Measurements from ENCODE around the gene COG4. TPM values are rescaled to one million over a fixed set of nuclear protein-coding genes. Genes with fewer than 3 reads are reported as not detected.
"Not testable (repeated sequence)": the region's sequence is repeated elsewhere in the genome, so short reads cannot be mapped to it uniquely, and the experiment has no call there.

The COG4 gene
- total RNA-seq, 1 donor from 2014 or later: 48.4 TPM

GRCh38 chr16:70548936-70549335 lies 25.6 kb upstream of the COG4 start:
- H3K27me3 Mint-ChIP-seq (ENCODE audit: low read depth): no peaks in the 10 kb centered on the region
- H3K4me3 Mint-ChIP-seq (ENCODE audit: unreplicated experiment): no peak overlapping the region
- DNase-seq (ENCODE audit: low spot score): no peak
- H3K9me3 Mint-ChIP-seq (ENCODE audit: low read depth): no peaks in the 10 kb centered on the region
- peaks cover 27% of the 10 kb centered on the region for H3K4me1 Mint-ChIP-seq (ENCODE audit: low read depth)
- peaks cover 44% of the 10 kb centered on the region for H3K36me3 Mint-ChIP-seq (ENCODE audit: low read depth)
- no peak for TF ChIP-seq CTCF (IDR thresholded peaks at IDR 0.05)
- H3K27ac Mint-ChIP-seq (ENCODE audit: unreplicated experiment): peak overlapping the region; percentile 72

GRCh38 chr16:70544548-70544947 lies 21.2 kb upstream of the COG4 start:
- Mint-ChIP-seq H3K4me3 (ENCODE audit: unreplicated experiment) (no peak overlapping the region), H3K27ac (ENCODE audit: unreplicated experiment) (no peak overlapping the region), H3K27me3 (ENCODE audit: low read depth) (no peaks in the 10 kb centered on the region), H3K4me1 (ENCODE audit: low read depth) (peaks cover 8% of the 10 kb centered on the region), H3K36me3 (ENCODE audit: low read depth) (peaks cover 44% of the 10 kb centered on the region), H3K9me3 (ENCODE audit: low read depth) (no peaks in the 10 kb centered on the region)
- DNase-seq (ENCODE audit: low spot score): no peak
- TF ChIP-seq CTCF (IDR thresholded peaks at IDR 0.05): no peak

GRCh38 chr16:70540994-70541393 lies 17.6 kb upstream of the COG4 start:
- H3K27ac Mint-ChIP-seq (ENCODE audit: unreplicated experiment): no peak overlapping the region

GRCh38 chr16:70534971-70535370 lies 11.6 kb upstream of the COG4 start:
- no peak for DNase-seq (ENCODE audit: low spot score)
- H3K27me3 Mint-ChIP-seq (ENCODE audit: low read depth): no peaks in the 10 kb centered on the region
- no peak overlapping the region for H3K4me3 Mint-ChIP-seq (ENCODE audit: unreplicated experiment)
- H3K36me3 Mint-ChIP-seq (ENCODE audit: low read depth): peaks cover 38% of the 10 kb centered on the region
- H3K4me1 Mint-ChIP-seq (ENCODE audit: low read depth): no peaks in the 10 kb centered on the region
- no peak for TF ChIP-seq CTCF (IDR thresholded peaks at IDR 0.05)
- no peaks in the 10 kb centered on the region for H3K9me3 Mint-ChIP-seq (ENCODE audit: low read depth)
- H3K27ac Mint-ChIP-seq (ENCODE audit: unreplicated experiment): peak overlapping the region; percentile 63

More at GRCh38 chr16:70540994-70541393, 17.6 kb upstream of the COG4 start:
- no peak for DNase-seq (ENCODE audit: low spot score)
- Mint-ChIP-seq H3K4me1 (ENCODE audit: low read depth) (no peaks in the 10 kb centered on the region), H3K27me3 (ENCODE audit: low read depth) (no peaks in the 10 kb centered on the region), H3K36me3 (ENCODE audit: low read depth) (peaks cover 42% of the 10 kb centered on the region), H3K9me3 (ENCODE audit: low read depth) (no peaks in the 10 kb centered on the region), H3K4me3 (ENCODE audit: unreplicated experiment) (no peak overlapping the region)
- TF ChIP-seq CTCF (IDR thresholded peaks at IDR 0.05): no peak

GRCh38 chr16:70529954-70530353 lies 6.6 kb upstream of the COG4 start:
- H3K27me3 Mint-ChIP-seq (ENCODE audit: low read depth); H3K9me3 Mint-ChIP-seq (ENCODE audit: low read depth); H3K27ac Mint-ChIP-seq (ENCODE audit: unreplicated experiment); H3K4me3 Mint-ChIP-seq (ENCODE audit: unreplicated experiment); DNase-seq (ENCODE audit: low spot score): not testable (repeated sequence)
- Mint-ChIP-seq H3K36me3 (ENCODE audit: low read depth) (peaks cover 29% of the 10 kb centered on the region), H3K4me1 (ENCODE audit: low read depth) (peaks cover 40% of the 10 kb centered on the region)

GRCh38 chr16:70529051-70529777 lies 5.9 kb upstream of the COG4 start:
- H3K4me1 Mint-ChIP-seq (ENCODE audit: low read depth): peaks cover 41% of the 10 kb centered on the region
- TF ChIP-seq CTCF (IDR thresholded peaks at IDR 0.05): peak; percentile 90
- H3K36me3 Mint-ChIP-seq (ENCODE audit: low read depth): peaks cover 27% of the 10 kb centered on the region
- H3K27ac Mint-ChIP-seq (ENCODE audit: unreplicated experiment): peak overlapping the region; percentile 76
- H3K27me3 Mint-ChIP-seq (ENCODE audit: low read depth): no peaks in the 10 kb centered on the region
- H3K4me3 Mint-ChIP-seq (ENCODE audit: unreplicated experiment): peak overlapping the region; percentile 25
- no peaks in the 10 kb centered on the region for H3K9me3 Mint-ChIP-seq (ENCODE audit: low read depth)
- DNase-seq (ENCODE audit: low spot score): no peak

Data from chondrocyte (in vitro differentiated cells).